ENCODE measurements around the gene NAA38. TPM values are rescaled to one million over a fixed set of nuclear protein-coding genes. Genes with fewer than 3 reads are reported as not detected.
A peak's percentile ranks its signal among the peaks of the same experiment; 100 is the strongest.

The NAA38 gene
- total RNA-seq, 1 experiment from 2014 or later, result 50.2 TPM

DNA sequence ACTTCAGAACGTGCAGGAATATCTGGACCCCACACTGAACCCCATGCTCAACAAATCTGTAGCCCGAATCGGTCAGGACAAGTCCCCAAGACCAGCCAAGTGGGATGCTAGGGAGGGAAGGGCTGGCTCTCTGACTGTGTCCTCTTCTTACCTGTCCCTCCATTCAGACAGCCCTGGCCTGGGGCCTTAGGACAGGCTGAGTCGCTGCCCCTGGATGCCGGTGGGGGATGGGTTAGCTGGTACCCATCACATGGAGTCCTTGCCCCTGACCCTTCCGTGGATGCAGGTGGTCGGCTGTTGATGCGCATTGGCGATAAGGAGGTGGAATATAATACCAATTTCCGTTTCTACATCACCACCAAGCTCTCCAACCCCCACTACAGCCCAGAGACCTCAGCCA, 39.3 kb downstream of the NAA38 start:
- peak overlapping the region in 1 of 3 experiments; percentile 36; a peak in 1 of 7 replicates for H3K27ac Mint-ChIP-seq

More for the DNA sequence above, 39.3 kb downstream of the NAA38 start:
- Histone ChIP-seq H2AFZ (ENCODE audit: low read length) (no peak overlapping the region), H3K9me3 (ENCODE audit: control insufficient read depth, low read depth, low read length) (no peaks in the 10 kb centered on the region), H3K79me2 (ENCODE audit: insufficient read depth, low read length) (no peaks in the 10 kb centered on the region), H3K4ac (ENCODE audit: low read depth, low read length) (no peak overlapping the region), H2BK20ac (ENCODE audit: low read depth, low read length, poor library complexity, severe bottlenecking) (no peak overlapping the region), H2BK15ac (ENCODE audit: low read depth, low read length) (no peak overlapping the region), H3K9ac (ENCODE audit: extremely low read depth, insufficient read length, low read length) (no peak overlapping the region), H4K91ac (ENCODE audit: insufficient read length, low read depth, low read length) (no peak overlapping the region), H3K23ac (ENCODE audit: insufficient read length, low read depth, low read length) (no peak overlapping the region), H3K4me2 (ENCODE audit: insufficient read depth, insufficient read length, low read length) (no peak overlapping the region), H4K8ac (replicated peaks; ENCODE audit: insufficient read length, low read depth, low read length) (no peak overlapping the region), H3K18ac (ENCODE audit: insufficient read length, low read depth, low read length) (no peak overlapping the region), H4K5ac (ENCODE audit: insufficient read length, low read depth, low read length) (no peak overlapping the region), H4K20me1 (ENCODE audit: control insufficient read depth, insufficient read depth, insufficient read length) (no peaks in the 10 kb centered on the region), H3K27ac (ENCODE audit: insufficient read length, low read depth, low read length) (no peak overlapping the region), H3K79me1 (ENCODE audit: insufficient read depth, low read depth, low read length, poor library complexity, severe bottlenecking) (no peaks in the 10 kb centered on the region), H3K4me1 (ENCODE audit: insufficient read depth, low read length) (no peaks in the 10 kb centered on the region), H3K23me2 (ENCODE audit: insufficient read length, low read depth, low read length, poor library complexity, severe bottlenecking) (no peaks in the 10 kb centered on the region), H3K27me3 (ENCODE audit: insufficient read depth, low read length) (no peaks in the 10 kb centered on the region; the same call in 1 of the 2 replicates), H2BK5ac (ENCODE audit: insufficient read length, low read length) (no peak overlapping the region), H2BK120ac (ENCODE audit: low read depth, low read length, poor library complexity, severe bottlenecking) (no peak overlapping the region), H3K56ac (ENCODE audit: insufficient read length, low read depth, low read length) (no peak overlapping the region), H3T11ph (ENCODE audit: low read length) (no peak overlapping the region), H2AK5ac (ENCODE audit: insufficient read length, low read length) (no peak overlapping the region), H2BK12ac (ENCODE audit: insufficient read length, low read depth, low read length) (no peak overlapping the region), H3K14ac (ENCODE audit: insufficient read depth, low read length) (no peak overlapping the region)
- no CpG with 5 or more reads among the region's 10 CpGs for WGBS (ENCODE audit: extremely low coverage, insufficient read length, low lambda C conversion rate)
- H3K27me3 Mint-ChIP-seq (ENCODE audit: low read depth), result peaks cover 38% of the 10 kb centered on the region
- no peak overlapping the region for H3K4me3 Mint-ChIP-seq
- no peak for DNase-seq
- H3K4me1 Mint-ChIP-seq, result no peaks in the 10 kb centered on the region
- H3K9me3 Mint-ChIP-seq, result no peaks in the 10 kb centered on the region
- no peak for TF ChIP-seq CTCF (conservative IDR thresholded peaks at IDR 0.05)
- H3K36me3 Mint-ChIP-seq (ENCODE audit: insufficient read depth in 1 of 3, low read depth in 3 of 3), result no peaks in the 10 kb centered on the region

Data from H9 (cell line).